ENCODE measurements around the gene TSC22D1. TPM values are rescaled to one million over a fixed set of nuclear protein-coding genes. Genes with fewer than 3 reads are reported as not detected.
A peak's percentile ranks its signal among the peaks of the same experiment; 100 is the strongest.

The TSC22D1 gene
- total RNA-seq, 1 donor from 2014 or later = 70.8 TPM

DNA sequence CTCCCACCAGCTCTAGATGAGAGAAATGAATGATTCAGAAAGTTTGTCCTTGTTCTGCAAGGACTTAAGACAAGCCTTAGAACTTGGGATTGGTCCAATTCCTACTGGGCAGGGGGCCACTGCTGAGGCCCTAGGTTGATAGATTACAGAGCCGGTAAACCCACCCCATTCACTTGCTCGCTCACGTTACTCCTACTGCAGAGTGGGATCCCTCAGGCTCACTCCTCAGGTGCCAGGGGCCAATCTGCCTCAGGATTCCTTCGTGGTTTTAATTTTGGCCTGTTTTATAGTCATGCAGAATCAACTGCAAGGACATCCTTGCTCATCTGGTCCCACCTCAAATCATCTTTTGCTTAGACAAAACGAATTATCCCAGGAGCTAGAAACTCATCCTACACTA, 143.5 kb downstream of the TSC22D1 start:
- Histone ChIP-seq H3K4me3 (ENCODE audit: low read depth, low read length) (no peak overlapping the region), H3K36me3 (ENCODE audit: control insufficient read depth, insufficient read depth, low read length) (peaks cover 7% of the 10 kb centered on the region)
- FAIRE-seq = no peak

DNA sequence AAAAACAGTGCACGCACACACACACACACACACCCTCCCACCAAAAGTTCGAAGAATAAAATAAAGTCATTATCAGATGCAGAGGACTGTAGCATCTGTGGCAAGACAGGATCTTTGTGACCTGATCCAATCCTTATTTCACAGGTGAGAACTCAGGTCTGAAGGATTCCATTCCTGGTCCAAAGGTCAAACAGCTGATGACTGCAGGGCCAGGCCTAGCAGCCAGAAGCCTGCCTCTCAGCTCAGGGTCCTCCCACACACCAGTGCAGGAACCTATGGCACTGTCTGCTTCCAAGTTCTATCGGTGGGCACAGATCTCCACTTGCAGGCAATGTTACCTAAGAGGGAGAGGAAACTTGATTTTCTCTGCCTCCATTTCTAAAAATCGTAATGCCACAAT, 145.0 kb downstream of the TSC22D1 start:
- FAIRE-seq (no peak), DNase-seq (ENCODE audit: low read depth) (no peak)
- H3K4me3 ChIP-seq (ENCODE audit: low read depth, low read length) = no peak overlapping the region
- H3K27me3 ChIP-seq (ENCODE audit: control insufficient read depth, insufficient read depth, low read length) = no peaks in the 10 kb centered on the region
- TF ChIP-seq CTCF (IDR thresholded peaks at IDR 0.05; ENCODE audit: insufficient read depth, low read length, severe bottlenecking) = no peak
- peaks cover 7% of the 10 kb centered on the region for H3K36me3 ChIP-seq (ENCODE audit: control insufficient read depth, insufficient read depth, low read length)

More for the DNA sequence above, 143.5 kb downstream of the TSC22D1 start:
- peak; percentile 48 for DNase-seq (ENCODE audit: low read depth)
- no peaks in the 10 kb centered on the region for H3K27me3 ChIP-seq (ENCODE audit: control insufficient read depth, insufficient read depth, low read length)
- no peak for TF ChIP-seq CTCF (IDR thresholded peaks at IDR 0.05; ENCODE audit: insufficient read depth, low read length, severe bottlenecking)

DNA sequence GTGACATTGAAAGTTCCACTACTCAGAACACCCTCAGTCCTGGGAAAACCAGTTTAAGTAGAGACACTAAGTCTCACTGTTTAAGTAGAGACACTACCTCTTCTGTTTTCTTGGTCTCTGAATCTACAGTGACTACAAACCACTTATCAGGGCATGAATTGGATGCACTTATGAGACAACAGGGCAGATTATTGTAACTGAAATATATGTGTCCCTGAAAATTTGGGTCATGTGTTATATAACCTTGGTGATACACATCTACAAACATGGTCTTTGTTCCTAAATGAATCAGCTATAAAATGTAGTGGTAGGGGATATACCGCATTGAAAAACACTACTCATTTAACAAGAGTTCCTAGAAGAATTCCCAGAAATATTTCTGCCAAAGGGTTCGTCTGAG, 146.8 kb downstream of the TSC22D1 start:
- Histone ChIP-seq H3K36me3 (ENCODE audit: control insufficient read depth, insufficient read depth, low read length) (peaks cover 3% of the 10 kb centered on the region), H3K27me3 (ENCODE audit: control insufficient read depth, insufficient read depth, low read length) (no peaks in the 10 kb centered on the region), H3K4me3 (ENCODE audit: low read depth, low read length) (no peak overlapping the region)
- DNase-seq (ENCODE audit: low read depth) = no peak
- FAIRE-seq = no peak
- TF ChIP-seq CTCF (IDR thresholded peaks at IDR 0.05; ENCODE audit: insufficient read depth, low read length, severe bottlenecking) = no peak

DNA sequence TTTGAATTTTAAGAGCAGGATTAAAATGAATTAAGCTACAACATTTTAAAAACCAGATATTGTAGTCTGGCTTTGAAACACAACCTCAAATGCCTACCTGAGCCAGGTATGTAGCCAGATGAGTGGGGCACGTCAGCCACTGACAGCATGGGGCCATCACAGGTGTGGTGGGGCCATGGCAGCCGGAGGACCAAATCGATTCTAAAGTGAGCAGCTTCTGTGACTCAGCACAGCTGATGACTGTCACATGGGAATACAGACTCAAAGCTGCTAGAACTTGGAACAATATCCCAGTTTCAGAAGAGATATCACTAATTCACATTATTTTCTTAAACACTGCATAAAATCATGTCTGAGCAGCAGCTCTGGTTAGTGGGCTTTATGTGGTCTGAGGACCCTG, 149.7 kb downstream of the TSC22D1 start:
- FAIRE-seq (no peak), DNase-seq (ENCODE audit: low read depth) (no peak)
- Histone ChIP-seq H3K36me3 (ENCODE audit: control insufficient read depth, insufficient read depth, low read length) (no peaks in the 10 kb centered on the region), H3K4me3 (ENCODE audit: low read depth, low read length) (no peak overlapping the region), H3K27me3 (ENCODE audit: control insufficient read depth, insufficient read depth, low read length) (no peaks in the 10 kb centered on the region)
- TF ChIP-seq CTCF (IDR thresholded peaks at IDR 0.05; ENCODE audit: insufficient read depth, low read length, severe bottlenecking) = no peak

GRCh38 chr13:44425815-44426078, 150.4 kb downstream of the TSC22D1 start:
- Histone ChIP-seq H3K36me3 (ENCODE audit: control insufficient read depth, insufficient read depth, low read length) (no peaks in the 10 kb centered on the region), H3K27me3 (ENCODE audit: control insufficient read depth, insufficient read depth, low read length) (no peaks in the 10 kb centered on the region), H3K4me3 (ENCODE audit: low read depth, low read length) (no peak overlapping the region)
- no peak for DNase-seq (ENCODE audit: low read depth)
- TF ChIP-seq CTCF (IDR thresholded peaks at IDR 0.05; ENCODE audit: insufficient read depth, low read length, severe bottlenecking) = no peak
- no peak for FAIRE-seq

GRCh38 chr13:44425041-44425814, 150.9 kb downstream of the TSC22D1 start:
- H3K4me3 ChIP-seq (ENCODE audit: low read depth, low read length) = no peak overlapping the region
- H3K36me3 ChIP-seq (ENCODE audit: control insufficient read depth, insufficient read depth, low read length) = no peaks in the 10 kb centered on the region
- DNase-seq (ENCODE audit: low read depth) = no peak
- no peak for TF ChIP-seq CTCF (IDR thresholded peaks at IDR 0.05; ENCODE audit: insufficient read depth, low read length, severe bottlenecking)
- no peak for FAIRE-seq
- no peaks in the 10 kb centered on the region for H3K27me3 ChIP-seq (ENCODE audit: control insufficient read depth, insufficient read depth, low read length)

Data from bronchial epithelial cell (primary cell).